ENCODE measurements around the gene CACNA1H. TPM values are rescaled to one million over a fixed set of nuclear protein-coding genes. Genes with fewer than 3 reads are reported as not detected.

CACNA1H gene
- 1 to 10 TPM; 1.9 TPM for total RNA-seq

DNA sequence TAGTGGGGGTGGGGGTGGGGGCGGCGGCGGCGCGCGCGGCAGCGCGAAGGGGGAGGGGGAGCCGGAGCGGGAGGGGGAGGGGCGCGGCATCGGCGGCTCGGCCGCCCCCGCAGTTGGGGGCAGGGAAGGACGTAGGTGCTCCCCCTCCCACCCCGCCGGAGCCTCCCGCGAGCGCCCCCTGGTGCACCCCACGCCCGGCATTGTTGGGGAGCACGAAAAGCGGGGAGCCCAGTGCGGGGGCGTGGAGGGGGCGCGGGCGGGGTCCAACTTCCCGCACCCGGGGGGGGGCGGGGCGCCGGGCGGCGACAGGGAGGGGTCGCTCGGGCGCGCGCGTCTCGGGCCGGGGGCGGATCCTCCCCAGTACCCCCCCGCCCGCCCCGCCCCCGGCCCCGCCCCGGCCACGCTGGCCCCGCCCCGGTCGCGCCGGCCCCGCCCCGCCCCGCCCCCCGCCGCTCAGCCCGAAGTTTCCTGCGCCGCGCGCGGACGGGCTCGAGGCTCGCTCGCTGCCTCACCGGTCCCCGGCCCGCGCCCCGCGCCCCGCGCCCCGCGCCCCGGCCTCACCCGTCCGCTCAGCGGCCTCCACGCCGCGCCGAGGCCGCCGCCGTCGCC lies at the start of gene CACNA1H:
TSS of gene CACNA1H (plus strand) at position 456 of the 609 bp plus-strand sequence. CDS start 632 bp downstream, outside the sequence.

DNA sequence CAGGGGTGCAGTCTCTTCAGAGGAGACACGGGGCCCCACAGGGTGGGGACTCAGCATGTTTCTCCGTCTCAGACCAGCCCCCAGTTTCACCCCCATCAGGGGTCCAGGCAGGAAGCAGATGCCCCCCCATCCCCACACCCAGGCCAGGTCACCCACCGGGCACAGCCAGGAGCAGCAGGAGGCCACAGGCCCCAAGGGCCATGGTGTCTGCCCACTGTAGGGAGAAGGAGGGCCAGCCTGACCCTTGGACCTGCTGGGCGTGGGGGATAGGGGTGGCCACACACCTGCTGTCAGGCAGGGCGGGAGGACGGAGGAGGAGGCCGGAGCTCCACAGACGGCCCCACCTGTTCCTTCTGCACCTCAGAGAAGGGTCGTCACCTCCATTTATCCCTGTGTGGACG lies 72.1 kb downstream of the CACNA1H start, which contains the start of gene TPSG1:
TSS of gene TPSG1 (minus strand) at position 218 of the 401 bp plus-strand sequence. CDS start at position 202, 16 bp downstream.

DNA sequence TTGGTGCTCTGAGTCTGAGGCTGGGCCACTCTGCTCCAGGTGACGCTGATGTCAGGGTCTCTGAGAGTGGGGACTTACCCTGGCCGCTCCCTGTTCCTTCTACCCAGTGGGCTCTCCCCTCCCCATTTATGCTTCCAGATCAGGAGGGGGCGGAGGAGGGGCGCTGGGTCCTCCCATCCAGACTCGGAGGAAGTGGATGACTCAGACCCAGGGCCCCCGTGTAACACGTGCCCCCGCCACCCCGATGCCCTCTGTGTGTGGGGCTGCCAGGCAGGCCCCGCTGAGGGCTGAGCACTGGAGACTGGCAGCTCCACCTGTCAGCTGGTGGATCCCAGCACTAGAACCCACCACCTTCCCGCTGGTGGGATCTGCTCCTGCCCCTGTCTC lies 77.2 kb downstream of the CACNA1H start, which contains the start of gene TPSB2:
TSS of gene TPSB2 (minus strand) at position 101 of the 387 bp plus-strand sequence. CDS start 233 bp downstream, outside the sequence.

DNA sequence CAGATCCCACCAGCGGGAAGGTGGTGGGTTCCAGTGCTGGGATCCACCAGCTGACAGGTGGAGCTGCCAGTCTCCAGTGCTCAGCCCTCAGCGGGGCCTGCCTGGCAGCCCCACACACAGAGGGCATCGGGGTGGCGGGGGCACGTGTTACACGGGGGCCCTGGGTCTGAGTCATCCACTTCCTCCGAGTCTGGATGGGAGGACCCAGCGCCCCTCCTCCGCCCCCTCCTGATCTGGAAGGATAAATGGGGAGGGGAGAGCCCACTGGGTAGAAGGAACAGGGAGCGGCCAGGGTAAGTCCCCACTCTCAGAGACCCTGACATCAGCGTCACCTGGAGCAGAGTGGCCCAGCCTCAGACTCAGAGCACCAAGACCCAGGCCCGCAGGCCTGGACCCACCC lies 87.5 kb downstream of the CACNA1H start, which contains the start of gene TPSAB1:
TSS of gene TPSAB1 (plus strand) at position 270 of the 400 bp plus-strand sequence. CDS start 234 bp downstream, outside the sequence.

DNA sequence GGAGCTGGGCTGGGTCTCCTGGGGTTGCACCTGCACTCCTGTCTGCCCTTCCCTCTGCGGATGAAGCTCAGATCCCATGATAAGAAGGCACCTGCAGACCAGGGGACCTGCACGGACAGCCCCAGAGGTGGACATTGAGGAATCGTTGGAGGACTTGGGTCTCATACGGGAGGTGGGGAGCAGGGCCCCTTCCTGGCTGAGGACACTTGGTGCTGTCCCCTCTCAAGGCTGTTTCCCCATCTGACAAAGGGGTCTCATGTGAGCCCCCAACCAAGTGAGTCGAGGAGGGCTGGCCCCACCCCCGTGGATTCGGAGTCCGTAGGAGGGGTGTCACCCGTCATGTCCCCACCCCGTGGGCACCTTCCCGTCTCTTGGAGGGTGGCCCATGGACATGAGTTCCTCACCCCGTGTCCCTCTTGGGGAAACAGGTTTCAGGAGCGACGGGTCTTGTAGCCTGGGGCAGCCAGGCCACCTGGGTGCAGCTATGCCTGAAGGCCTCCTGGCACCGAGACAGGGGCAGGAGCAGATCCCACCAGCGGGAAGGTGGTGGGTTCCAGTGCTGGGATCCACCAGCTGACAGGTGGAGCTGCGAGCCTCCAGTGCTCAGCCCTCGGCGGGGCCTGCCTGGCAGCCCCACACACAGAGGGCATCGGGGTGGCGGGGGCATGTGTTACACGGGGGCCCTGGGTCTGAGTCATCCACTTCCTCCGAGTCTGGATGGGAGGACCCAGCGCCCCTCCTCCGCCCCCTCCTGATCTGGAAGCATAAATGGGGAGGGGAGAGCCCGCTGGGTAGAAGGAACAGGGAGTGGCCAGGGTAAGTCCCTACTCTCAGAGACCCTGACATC lies 102.6 kb downstream of the CACNA1H start, which contains the start of gene TPSD1:
TSS of gene TPSD1 (plus strand) at position 794 of the 847 bp plus-strand sequence. CDS start 212 bp downstream, outside the sequence.

Other genes with a start within 250 kb of the CACNA1H start
- gene LMF1, start 182.1 kb upstream of the CACNA1H start, total RNA-seq, result 10 to 100 TPM; 23.6 to 27.0 TPM
- under 1 TPM in 1 of 2 experiments, not detected in 1; 0.08 TPM for gene SOX8, start 171.3 kb upstream of the CACNA1H start, total RNA-seq
- gene SSTR5, start 80.4 kb upstream of the CACNA1H start, total RNA-seq, result not detected
- gene C1QTNF8, start 56.9 kb upstream of the CACNA1H start, total RNA-seq, result not detected
- gene TPSG1, start 72.2 kb downstream of the CACNA1H start, total RNA-seq, result not detected
- gene TPSB2, start 77.1 kb downstream of the CACNA1H start, total RNA-seq, result not detected
- not detected for gene TPSAB1, start 87.6 kb downstream of the CACNA1H start, total RNA-seq
- gene TPSD1, start 103.0 kb downstream of the CACNA1H start, total RNA-seq, result not detected
- 100 to 1,000 TPM; 165 to 201 TPM for gene UBE2I, start 156.5 kb downstream of the CACNA1H start, total RNA-seq
- 1 to 10 TPM; 1.4 to 1.7 TPM for gene BAIAP3, start 180.5 kb downstream of the CACNA1H start, total RNA-seq
- gene TSR3, start 198.8 kb downstream of the CACNA1H start, total RNA-seq, result 10 to 100 TPM; 34.5 to 38.1 TPM
- 10 to 100 TPM; 37.3 to 40.1 TPM for gene GNPTG, start 198.8 kb downstream of the CACNA1H start, total RNA-seq

Data from activated naive CD4-positive, alpha-beta T cell treated with anti-CD3 and anti-CD28 coated beads, Interleukin-2, amount 10 ng/mL, durations not matched to agents 5 hours and 36 hours (primary cell).